Stimulated activated naive CD4-positive, alpha-beta T cell (primary cell): ENCODE data around the gene PPM1L.

ENCODE experiments used
- DNase-seq, 6 experiments: peaks; one replicate each; lab custom pipeline; 2025; lab: John Stamatoyannopoulos, UW

Gene PPM1L

GRCh38 chr3:161043336-161044035 is 287.5 kb downstream of the PPM1L start:
- DNase-seq: no peak

DNA sequence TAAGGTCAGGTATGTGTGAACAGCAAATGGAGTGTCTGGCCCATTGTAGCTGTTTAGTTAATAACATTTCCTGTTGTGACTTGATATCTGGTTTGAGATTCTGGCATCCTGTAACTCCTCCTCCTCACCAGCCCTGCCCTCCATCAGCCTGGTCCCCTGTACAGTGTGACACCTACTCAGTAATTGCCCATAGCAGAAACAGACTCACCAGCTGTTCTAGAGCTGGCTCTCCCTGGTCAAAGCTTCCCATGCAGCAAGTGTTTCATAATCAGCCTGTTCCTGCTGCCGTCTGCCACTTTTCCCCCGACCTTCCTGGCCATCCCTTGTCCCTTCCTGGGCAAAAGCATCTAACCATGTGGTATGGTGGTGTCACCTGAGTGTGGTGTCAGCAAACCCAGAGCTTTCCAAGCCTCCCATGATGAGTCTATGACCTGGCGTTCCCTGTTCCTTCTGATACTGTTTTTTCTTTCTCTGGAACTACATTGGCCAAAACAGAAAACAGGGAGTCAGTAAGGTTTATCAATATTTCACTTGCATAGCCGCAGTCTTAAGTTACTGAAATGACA is 293.7 kb downstream of the PPM1L start:
- no peak for DNase-seq

DNA sequence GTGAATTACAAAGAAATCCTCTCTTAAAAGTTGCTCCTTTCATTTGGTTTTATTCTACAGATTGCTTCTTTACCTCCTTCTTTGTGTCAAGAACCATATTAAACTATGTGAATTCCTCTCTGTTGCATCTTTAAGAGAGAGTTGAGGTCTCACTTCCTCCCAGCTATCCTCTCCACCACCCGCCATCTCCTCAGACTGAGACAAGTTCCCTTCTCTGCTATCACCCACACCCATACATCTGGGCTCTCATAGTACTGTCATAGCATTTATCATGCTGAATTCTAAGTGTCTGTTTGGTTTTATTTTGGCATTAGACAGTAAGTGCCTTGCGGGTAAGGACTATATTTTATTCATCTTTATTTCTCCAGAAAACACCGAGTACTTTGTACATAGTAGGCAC is 294.9 kb downstream of the PPM1L start:
- DNase-seq: no peak

DNA sequence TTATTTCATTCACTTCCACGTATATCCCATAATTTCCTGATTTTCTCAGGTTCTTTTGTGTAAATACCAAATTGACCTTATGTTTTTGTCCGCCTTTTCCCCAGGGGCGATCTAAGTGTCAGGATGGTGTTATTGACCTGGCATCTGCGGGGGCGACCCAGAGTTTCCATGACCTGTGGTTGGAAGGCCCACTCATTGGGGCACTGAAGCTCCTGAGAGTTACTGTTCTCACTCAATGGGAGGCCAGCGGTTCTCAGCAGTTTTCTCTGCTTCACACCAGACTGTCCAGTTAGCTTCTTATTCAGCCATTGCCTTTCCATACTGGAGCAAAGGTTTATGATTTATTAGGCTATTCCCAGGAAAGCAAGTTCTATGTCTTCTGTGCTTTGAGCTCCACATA is 295.8 kb downstream of the PPM1L start:
- DNase-seq: no peak

- no peak for DNase-seq
Measured at GRCh38 chr3:161054860-161055604, 299.0 kb downstream of the PPM1L start.

DNA sequence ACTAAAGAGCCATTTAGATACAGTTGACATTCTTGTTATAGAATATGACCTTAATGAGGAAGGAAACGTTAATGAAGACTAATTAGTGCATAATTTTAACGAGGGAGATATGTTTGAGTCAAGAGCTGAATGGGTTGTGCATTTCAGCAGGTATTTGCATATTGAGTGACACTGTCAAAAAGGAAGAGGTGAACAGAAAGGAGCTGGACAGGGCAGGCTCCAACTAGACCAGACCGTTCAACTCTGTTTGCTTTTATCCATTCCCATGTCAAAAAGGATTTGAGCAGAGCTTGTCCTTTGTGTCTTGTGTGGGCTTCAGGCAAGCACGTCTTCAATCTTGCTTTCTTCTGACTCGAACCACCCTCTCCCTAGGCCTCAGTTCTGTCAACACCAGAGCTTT is 308.4 kb downstream of the PPM1L start:
- no peak for DNase-seq

DNA sequence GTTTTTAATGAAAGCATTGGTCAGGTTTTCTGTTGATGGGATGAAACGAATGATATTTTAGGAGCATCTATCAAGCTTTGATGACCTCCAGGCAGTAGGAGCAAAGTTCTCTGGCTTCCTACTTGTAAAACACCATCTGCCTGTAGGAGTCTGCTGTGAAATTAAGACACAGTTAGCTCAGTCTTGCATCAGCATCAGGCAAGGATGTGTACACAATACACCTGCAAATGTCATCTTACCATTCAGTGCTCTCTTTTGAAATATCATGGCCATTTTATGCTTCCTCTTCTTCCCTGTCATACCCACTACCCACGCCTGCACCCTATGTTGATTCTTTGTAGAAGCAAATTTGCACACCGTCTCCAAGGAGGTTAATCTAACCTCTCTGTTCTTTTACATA is 310.9 kb downstream of the PPM1L start:
- no peak for DNase-seq

- DNase-seq: no peak
Measured at GRCh38 chr3:161067335-161067734, 311.3 kb downstream of the PPM1L start.

DNA sequence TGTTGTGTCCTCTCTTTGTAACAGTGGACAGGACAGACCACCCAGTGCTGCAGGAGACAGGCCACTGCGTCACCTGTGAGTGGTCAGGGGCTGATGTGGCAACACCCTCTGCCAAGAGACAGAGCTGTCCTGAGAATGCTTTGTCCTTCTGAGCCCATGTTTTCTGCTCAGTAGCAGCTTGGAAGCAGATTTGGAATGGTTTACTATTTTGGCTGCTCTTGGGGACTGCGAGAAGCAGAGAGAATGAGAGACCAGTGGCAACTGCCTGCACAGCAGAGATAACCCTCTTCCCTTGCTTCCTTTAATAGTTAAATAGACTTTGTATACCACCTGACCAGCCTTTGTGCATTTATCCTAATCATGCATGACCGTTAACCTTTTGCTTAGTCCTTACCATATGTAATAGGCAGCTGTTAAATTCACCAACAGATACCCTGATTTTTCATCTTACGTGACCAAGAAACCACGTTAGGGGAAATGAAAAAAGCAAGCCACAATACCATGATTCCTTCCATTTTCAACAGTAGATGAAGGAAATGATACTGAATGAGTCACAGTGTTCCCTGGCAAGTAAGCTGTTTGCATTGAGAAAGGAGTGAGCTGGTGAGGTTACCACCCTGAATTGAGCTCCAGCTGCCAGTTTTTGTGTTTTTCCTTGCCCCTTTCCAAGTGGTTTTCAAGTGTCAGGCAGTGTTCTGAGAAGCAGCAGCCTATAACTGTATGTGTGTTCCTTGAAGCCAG is 313.6 kb downstream of the PPM1L start:
- DNase-seq: no peak

GRCh38 chr3:161070252-161070930 is 314.4 kb downstream of the PPM1L start:
- DNase-seq: no peak

DNA sequence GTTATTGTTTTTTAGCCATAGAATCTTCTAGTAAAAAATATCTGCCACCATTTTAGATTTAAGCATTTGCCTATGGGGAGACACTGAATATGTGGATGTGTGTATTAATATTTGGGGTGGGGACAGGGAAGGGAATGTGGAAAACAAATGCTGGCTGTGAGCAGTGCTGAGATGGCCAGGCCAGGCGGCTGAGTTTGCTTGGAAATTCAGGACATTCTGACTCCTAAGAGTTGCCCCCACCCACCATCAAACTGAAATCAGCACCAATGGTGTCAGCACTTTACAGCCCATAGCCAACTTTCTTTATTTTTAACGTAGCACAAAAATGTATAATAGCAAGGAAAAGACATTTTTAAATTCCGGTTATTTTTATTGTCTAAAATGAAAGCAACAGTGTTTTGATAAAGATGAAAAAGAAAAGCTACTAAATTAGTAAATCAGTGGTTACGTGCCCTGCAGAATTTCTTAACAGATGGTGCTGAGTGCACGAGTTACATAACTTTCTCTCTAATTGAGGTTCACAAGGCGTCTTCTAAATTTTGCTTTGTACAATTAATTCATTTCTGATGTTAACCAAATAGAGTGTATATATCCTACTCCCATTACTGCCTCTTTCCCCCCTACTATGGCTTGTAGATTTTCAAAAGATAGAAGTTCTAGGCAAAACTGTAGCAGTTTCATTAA is 315.1 kb downstream of the PPM1L start:
- DNase-seq: no peak

DNA sequence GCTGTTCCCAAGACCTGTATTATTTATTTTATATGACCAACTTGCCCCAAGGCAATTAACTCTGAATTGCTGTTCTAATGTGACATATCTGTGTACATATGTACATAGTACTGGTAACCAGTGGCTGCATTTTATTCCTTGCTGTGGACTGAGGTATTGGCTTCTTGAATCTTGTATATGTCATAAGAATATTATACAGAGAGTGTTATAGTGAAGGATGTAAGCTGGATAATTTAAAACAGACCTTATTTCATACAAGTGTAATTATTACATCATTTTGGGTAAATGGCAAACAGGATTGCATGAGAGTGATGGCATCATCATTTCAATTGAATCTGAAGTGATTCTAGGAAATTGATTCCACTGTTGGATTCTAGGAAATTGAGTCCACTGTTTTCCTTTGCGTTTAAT is 316.2 kb downstream of the PPM1L start:
- no peak for DNase-seq

- DNase-seq: no peak
Measured at GRCh38 chr3:161072751-161073150, 316.7 kb downstream of the PPM1L start.

DNA sequence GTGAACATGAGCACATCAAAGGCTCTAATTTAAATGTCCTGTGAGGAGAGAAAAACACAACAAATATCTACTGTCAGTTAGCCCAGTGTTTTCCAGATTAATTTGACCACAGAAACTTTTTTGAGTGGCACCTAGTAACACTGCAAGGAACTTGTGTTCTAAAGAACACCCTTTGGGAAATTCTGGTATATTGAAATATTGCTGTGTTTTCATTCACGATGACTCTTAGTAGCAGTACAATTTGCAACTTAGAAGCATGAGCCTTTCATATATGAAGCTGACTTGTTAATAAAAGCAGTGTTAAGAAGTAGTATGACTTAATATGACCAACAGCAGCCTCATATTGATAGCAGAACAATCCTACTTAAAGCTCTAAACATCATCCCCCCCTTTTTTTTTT is 317.1 kb downstream of the PPM1L start:
- DNase-seq: no peak

DNA sequence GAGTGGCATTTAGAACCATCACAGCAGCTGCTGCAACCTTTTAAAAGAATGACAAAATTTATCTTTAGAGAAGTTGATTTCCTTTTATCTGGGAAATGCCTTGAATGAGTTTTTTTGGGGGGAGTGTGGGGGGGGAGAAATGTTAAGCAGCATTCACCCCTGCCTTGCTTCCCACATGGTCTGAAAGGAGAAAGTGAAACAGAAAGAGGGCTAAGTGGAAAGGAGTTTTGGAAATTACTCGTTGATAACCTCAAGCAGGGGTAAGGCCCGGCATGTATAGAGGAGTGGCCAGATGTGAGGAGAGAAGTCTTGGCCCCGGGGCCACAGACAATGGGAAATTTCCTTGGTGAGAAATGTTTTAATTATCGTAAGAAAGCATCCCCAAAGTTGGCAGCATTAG is 325.6 kb downstream of the PPM1L start:
- DNase-seq: no peak

- no peak for DNase-seq
Measured at GRCh38 chr3:161082063-161082462, 326.0 kb downstream of the PPM1L start.

GRCh38 chr3:161083131-161083530 is 327.1 kb downstream of the PPM1L start:
- no peak for DNase-seq

DNA sequence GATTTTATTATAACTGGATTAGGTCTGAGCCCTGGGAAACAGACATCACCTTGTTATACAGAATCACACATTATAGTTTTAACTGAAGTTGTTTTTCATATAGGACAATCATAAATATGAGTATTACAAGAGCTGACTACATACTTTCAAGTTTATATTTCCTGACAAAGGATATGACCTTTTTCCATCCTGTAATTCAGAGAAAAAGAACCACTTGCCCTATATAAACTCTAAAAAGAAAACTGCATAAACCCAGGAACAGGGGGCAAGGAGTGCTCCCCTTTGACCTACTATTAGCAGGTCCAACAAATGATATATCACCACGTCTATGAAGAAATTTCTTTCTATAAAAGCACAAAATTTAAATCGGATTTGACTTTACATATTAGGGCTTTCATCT is 328.2 kb downstream of the PPM1L start:
- DNase-seq: no peak

DNA sequence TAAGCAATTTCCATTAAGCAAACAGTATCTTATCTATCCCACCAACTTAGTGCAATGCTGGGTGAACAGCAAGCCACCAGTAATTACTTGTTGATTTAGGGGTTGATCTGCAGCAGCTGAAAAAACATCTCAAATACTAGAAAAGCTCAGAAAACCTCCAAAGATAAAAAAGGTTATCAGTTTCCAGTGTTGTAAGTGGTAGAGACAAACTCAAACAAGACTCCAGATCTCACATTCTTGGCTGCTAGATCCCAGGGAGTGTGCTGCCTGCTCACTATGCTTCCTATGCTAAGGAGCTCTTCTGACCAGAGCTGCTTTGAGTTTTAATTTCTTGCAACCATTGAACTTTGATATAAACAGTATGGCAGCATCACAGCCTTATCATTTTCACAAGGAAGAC is 337.9 kb downstream of the PPM1L start:
- no peak for DNase-seq

GRCh38 chr3:161096771-161097367 is 340.8 kb downstream of the PPM1L start:
- DNase-seq: peak in 3 of 6 experiments; percentile 1 to 14 (median 8)

DNA sequence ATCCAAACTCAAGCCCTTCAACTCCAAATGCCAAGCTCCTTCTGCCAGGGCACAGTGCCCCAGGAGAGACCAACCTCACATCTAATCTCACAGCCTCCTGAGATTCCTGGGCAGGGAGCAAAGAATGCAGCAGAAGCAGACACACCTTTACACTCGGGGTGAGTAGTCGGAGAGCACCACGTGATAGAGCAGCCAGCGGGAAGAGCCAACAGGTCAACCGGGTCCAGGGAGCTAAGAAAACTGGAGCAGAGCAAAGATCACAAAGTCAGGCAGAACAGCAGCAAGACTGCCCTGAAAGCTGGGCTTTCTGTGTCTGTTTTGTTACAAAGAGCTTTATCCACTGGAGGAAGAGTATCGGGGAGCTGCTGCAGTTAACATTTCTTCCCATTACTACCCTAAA is 345.0 kb downstream of the PPM1L start:
- no peak for DNase-seq
